GM12878 (cell line): ENCODE results near the gene NAP1L5. TPM values are rescaled to one million over a fixed set of nuclear protein-coding genes. Genes with fewer than 3 reads are reported as not detected.

Experiments used
- ATAC-seq: fragments of 200-7000 bp; cut with Tn5 transposase; 3 replicates; pipeline ENCODE4 v1.9.1; 2020; ENCODE audit warnings: mild to moderate bottlenecking, moderate library complexity
- BruUV-seq: library from RNA; stranded (reverse); fragments of 400-500 nt; replicated peaks from 2 replicates; lab custom pipeline; 2021; lab: Mats Ljungman, UMichigan
- CTCF ChIA-PET: fragments of 300-600 bp; sonication (Branson Sonifier 250); formaldehyde crosslinking; extraction: SDS; loops from one replicate; lab custom pipeline; 2021; ENCODE audit warnings: inconsistent platforms; lab: Yijun Ruan, JAX
- POLR2A ChIA-PET: fragments of 350-600 bp; formaldehyde crosslinking; extraction: SDS; loops from one replicate; lab custom pipeline; 2021; ENCODE audit warnings: inconsistent platforms; lab: Charles Lee
- RAD21 ChIA-PET: fragments of 300-600 bp; sonication (Branson Sonifier 250); formaldehyde crosslinking; loops from one replicate; lab custom pipeline; 2023; ENCODE audit warnings: antibody characterized with exemption; ENCODE audit not compliant: unreplicated experiment; lab: Charles Lee
- SMC1A ChIA-PET: fragments of 300-600 bp; sonication (Branson Sonifier 250); formaldehyde crosslinking; loops from one replicate; lab custom pipeline; 2023; ENCODE audit not compliant: unreplicated experiment, uncharacterized antibody; lab: Charles Lee
- DNase-seq: peaks from one replicate; pipeline ENCODE4 v3.0.0-alpha.2; 2011; ENCODE audit warnings: low read depth, low spot score
- FAIRE-seq: peaks from 3 replicates; lab custom pipeline; 2011; peaks lifted over from hg19 to GRCh38; lab: Jason Lieb, UNC
- H2AFZ ChIP-seq: 2 replicates; pipeline ENCODE4 v1.6.0; 2011; ENCODE audit warnings: low read depth, low read length, control low read depth; ENCODE audit not compliant: control insufficient read depth
- H3K27ac ChIP-seq: 2 replicates; pipeline ENCODE4 v1.5.1; 2011; ENCODE audit warnings: control low read depth; ENCODE audit not compliant: control insufficient read depth, insufficient read depth
- H3K27me3 ChIP-seq, 2 experiments: replicated peaks in 1 of 2; 2 replicates each; pipeline versions ENCODE4 v1.6.0 to v1.6.1; 2011; ENCODE audit warnings: low read length in 1 of 2; ENCODE audit not compliant: control insufficient read depth in 2 of 2, insufficient read depth in 2 of 2
- H3K36me3 ChIP-seq, 2 experiments: 2 replicates each; pipeline ENCODE4 v1.5.1; 2011; ENCODE audit warnings: low read length in 1 of 2; ENCODE audit not compliant: control insufficient read depth in 2 of 2, insufficient read depth in 2 of 2
- H3K4me1 ChIP-seq: 2 replicates; pipeline ENCODE4 v1.6.1; 2011; ENCODE audit warnings: mild to moderate bottlenecking, low read length, moderate library complexity, mixed read lengths; ENCODE audit not compliant: control insufficient read depth, insufficient read depth
- H3K4me2 ChIP-seq: 2 replicates; pipeline ENCODE4 v1.6.0; 2011; ENCODE audit warnings: control low read depth; ENCODE audit not compliant: control insufficient read depth, insufficient read depth
- H3K4me3 ChIP-seq: fragments of 200-600 bp; sonication (generic); 2 replicates; pipeline ENCODE4 v1.5.1; 2016
- H3K79me2 ChIP-seq: 2 replicates; pipeline ENCODE4 v1.6.0; 2011; ENCODE audit warnings: low read length; ENCODE audit not compliant: control insufficient read depth, insufficient read depth
- H3K9ac ChIP-seq: 2 replicates; pipeline ENCODE4 v1.8.0; 2011; ENCODE audit warnings: low read length, control low read depth, mixed read lengths; ENCODE audit not compliant: control insufficient read depth, insufficient read depth
- H3K9me3 ChIP-seq: replicated peaks from 3 replicates; pipeline ENCODE4 v1.5.1; 2011; ENCODE audit warnings: mild to moderate bottlenecking, low read length; ENCODE audit not compliant: control insufficient read depth, insufficient read depth
- H4K20me1 ChIP-seq: 2 replicates; pipeline ENCODE4 v1.6.0; 2011; ENCODE audit not compliant: control insufficient read depth, insufficient read depth
- CBFB ChIP-seq: IDR thresholded peaks from 2 replicates; pipeline ENCODE4 v1.6.1; 2016; ENCODE audit warnings: antibody characterized with exemption, low read depth
- NFXL1 ChIP-seq: fragments of 450-650 bp; IDR thresholded peaks from 2 replicates; pipeline ENCODE4 v1.6.1; 2017; ENCODE audit warnings: antibody characterized with exemption, mild to moderate bottlenecking, borderline replicate concordance
- POLR2A ChIP-seq: IDR thresholded peaks from 2 replicates; pipeline ENCODE4 v1.6.1; 2011; ENCODE audit warnings: low read depth, mild to moderate bottlenecking, low read length
- WRNIP1 ChIP-seq: IDR thresholded peaks from 2 replicates; pipeline ENCODE4 v1.6.1; 2011; ENCODE audit warnings: low read depth, low read length, improper control_type of control experiment, borderline replicate concordance
- ZNF274 ChIP-seq: IDR thresholded peaks from one replicate; pipeline ENCODE4 v1.8.0; 2011; ENCODE audit not compliant: insufficient read length, insufficient read depth
- WGBS: methylation state at CpG from one replicate; pipeline ENCODE4 v1.1.6; 2016; ENCODE audit warnings: low lambda C conversion rate; ENCODE audit not compliant: insufficient replicate concordance, insufficient coverage; ENCODE audit errors: missing lambda C conversion rate; 5-methylcytosine and 5-hydroxymethylcytosine counted together
- in situ Hi-C: fragments of 300-500 bp; cut with MboI; formaldehyde crosslinking; loops from 9 replicates; pipeline ENCODE4 v1.14.3; 2018; ENCODE audit warnings: mixed read lengths
- intact Hi-C: fragments of 100-400 bp; cut with micrococcal nuclease; formaldehyde crosslinking; loops from one replicate; pipeline ENCODE4 v1.14.2; 2022; ENCODE audit not compliant: unreplicated experiment
- polyA plus RNA-seq, 11 experiments: library from polyadenylated mRNA; depleted of rRNA in 4 of 11; unstranded in 6 of 11; stranded (reverse) in 5 of 11; fragments of >200 nt; fragmentation: Nextera tagmentation in 4 of 11; fragmentation: Illumina TruSeq in 1 of 11; extraction: Ambion mirVana in 4 of 11; extraction: Trizol in 1 of 11; gene quantifications; 1 replicate in 1 of 11; 2 replicates in 10 of 11; pipeline versions ENCODE4 v1.2.1 to v1.2.3, GENCODE V29; 2011 to 2016; ENCODE audit warnings: inconsistent platforms in 2 of 11, missing spikeins in 2 of 11, low read depth in 1 of 11
- total RNA-seq, 4 experiments: library from RNA; depleted of rRNA in 3 of 4; stranded (reverse); fragments of >200 nt in 3 of 4; fragmentation: Illumina TruSeq in 1 of 4; extraction: Trizol in 1 of 4; gene quantifications; 2 replicates each; pipeline versions ENCODE4 v1.2.1 to v1.2.3, GENCODE V29; 2013 to 2021
- TF ChIP-seq, protein P1 (sequence below): fragments of 450-650 bp; IDR thresholded peaks from 2 replicates; pipeline ENCODE4 v1.6.1; 2016; ENCODE audit warnings: mild to moderate bottlenecking
- TF ChIP-seq, protein P2 (sequence below): fragments of 450-650 bp; IDR thresholded peaks from 2 replicates; pipeline ENCODE4 v1.6.1; 2017; ENCODE audit warnings: mild to moderate bottlenecking, moderate library complexity
- TF ChIP-seq, protein P3 (sequence below): IDR thresholded peaks from 2 replicates; pipeline ENCODE4 v1.6.1; 2011; ENCODE audit warnings: borderline replicate concordance, low read depth, mild to moderate bottlenecking, moderate library complexity, low read length; ENCODE audit not compliant: insufficient read depth, poor library complexity, severe bottlenecking
- TF ChIP-seq, protein P4 (sequence below): fragments of 450-650 bp; IDR thresholded peaks from 2 replicates; pipeline ENCODE4 v1.6.1; 2017; ENCODE audit warnings: mild to moderate bottlenecking, moderate library complexity

NAP1L5 gene
- total and polyA plus RNA-seq, 10 of the 15 experiments (the other 5 are each of a cell fraction or from before 2014, with no cell fraction given) = 2.1 to 5.3 (median 3.7) TPM

DNA sequence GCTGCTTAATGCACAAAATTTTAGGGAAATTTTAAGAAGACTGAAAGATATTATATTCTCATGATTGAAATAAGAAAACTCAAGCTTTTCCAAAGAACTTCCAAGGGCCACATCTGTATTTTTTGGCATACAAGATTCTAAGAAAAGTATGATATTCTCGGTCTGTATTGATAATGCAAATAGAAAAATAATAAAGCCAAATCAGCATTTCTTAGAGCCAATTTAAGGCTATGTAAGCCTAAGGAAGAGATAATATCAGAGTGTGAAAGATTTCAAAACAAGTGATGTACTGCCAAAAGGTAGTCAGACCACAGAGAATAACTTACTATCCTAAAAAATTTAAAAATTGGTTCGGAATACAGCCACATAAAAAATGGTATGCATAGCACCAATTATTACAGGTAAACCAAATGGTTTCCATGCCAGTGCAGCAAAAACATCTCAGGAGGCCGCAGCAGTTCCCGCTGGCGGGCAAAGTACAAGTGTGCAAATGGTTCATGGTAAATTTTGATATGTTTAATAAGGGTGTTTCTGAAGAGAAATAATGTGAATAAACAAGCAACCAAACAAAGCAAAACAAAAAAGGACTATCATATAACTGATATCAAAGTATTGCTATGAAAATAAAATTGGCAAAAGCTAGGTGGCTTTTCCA lies 35.2 kb upstream of the NAP1L5 start:
- DNase-seq = no peak
- intact Hi-C loops (loop anchor here (2.0 kb wide), 1 partner anchor 42 kb away; no protein-coding TSS in a partner anchor), in situ Hi-C loops (no loop called here)
- whole genome bisulfite sequencing = 86% methylated on average over 5 of the region's 5 CpGs
- Histone ChIP-seq H3K4me1 (no peaks in the 10 kb centered on the region), H3K27me3 (no peaks in the 10 kb centered on the region), H3K4me2 (no peak overlapping the region), H3K36me3 (no peaks in the 10 kb centered on the region), H4K20me1 (no peaks in the 10 kb centered on the region), H3K27ac (no peak overlapping the region), H3K4me3 (no peak overlapping the region), H3K9me3 (no peaks in the 10 kb centered on the region), H3K9ac (no peak overlapping the region), H2AFZ (no peak overlapping the region), H3K79me2 (no peaks in the 10 kb centered on the region)
- TF ChIP-seq NFXL1 (no peak), CBFB (no peak), POLR2A (no peak), WRNIP1 (no peak), ZNF274 (no peak)
- TF ChIP-seq, protein P1, sequence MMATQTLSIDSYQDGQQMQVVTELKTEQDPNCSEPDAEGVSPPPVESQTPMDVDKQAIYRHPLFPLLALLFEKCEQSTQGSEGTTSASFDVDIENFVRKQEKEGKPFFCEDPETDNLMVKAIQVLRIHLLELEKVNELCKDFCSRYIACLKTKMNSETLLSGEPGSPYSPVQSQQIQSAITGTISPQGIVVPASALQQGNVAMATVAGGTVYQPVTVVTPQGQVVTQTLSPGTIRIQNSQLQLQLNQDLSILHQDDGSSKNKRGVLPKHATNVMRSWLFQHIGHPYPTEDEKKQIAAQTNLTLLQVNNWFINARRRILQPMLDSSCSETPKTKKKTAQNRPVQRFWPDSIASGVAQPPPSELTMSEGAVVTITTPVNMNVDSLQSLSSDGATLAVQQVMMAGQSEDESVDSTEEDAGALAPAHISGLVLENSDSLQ = no peak
- TF ChIP-seq, protein P2, sequence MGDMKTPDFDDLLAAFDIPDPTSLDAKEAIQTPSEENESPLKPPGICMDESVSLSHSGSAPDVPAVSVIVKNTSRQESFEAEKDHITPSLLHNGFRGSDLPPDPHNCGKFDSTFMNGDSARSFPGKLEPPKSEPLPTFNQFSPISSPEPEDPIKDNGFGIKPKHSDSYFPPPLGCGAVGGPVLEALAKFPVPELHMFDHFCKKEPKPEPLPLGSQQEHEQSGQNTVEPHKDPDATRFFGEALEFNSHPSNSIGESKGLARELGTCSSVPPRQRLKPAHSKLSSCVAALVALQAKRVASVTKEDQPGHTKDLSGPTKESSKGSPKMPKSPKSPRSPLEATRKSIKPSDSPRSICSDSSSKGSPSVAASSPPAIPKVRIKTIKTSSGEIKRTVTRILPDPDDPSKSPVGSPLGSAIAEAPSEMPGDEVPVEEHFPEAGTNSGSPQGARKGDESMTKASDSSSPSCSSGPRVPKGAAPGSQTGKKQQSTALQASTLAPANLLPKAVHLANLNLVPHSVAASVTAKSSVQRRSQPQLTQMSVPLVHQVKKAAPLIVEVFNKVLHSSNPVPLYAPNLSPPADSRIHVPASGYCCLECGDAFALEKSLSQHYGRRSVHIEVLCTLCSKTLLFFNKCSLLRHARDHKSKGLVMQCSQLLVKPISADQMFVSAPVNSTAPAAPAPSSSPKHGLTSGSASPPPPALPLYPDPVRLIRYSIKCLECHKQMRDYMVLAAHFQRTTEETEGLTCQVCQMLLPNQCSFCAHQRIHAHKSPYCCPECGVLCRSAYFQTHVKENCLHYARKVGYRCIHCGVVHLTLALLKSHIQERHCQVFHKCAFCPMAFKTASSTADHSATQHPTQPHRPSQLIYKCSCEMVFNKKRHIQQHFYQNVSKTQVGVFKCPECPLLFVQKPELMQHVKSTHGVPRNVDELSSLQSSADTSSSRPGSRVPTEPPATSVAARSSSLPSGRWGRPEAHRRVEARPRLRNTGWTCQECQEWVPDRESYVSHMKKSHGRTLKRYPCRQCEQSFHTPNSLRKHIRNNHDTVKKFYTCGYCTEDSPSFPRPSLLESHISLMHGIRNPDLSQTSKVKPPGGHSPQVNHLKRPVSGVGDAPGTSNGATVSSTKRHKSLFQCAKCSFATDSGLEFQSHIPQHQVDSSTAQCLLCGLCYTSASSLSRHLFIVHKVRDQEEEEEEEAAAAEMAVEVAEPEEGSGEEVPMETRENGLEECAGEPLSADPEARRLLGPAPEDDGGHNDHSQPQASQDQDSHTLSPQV = no peak
- TF ChIP-seq, protein P3, sequence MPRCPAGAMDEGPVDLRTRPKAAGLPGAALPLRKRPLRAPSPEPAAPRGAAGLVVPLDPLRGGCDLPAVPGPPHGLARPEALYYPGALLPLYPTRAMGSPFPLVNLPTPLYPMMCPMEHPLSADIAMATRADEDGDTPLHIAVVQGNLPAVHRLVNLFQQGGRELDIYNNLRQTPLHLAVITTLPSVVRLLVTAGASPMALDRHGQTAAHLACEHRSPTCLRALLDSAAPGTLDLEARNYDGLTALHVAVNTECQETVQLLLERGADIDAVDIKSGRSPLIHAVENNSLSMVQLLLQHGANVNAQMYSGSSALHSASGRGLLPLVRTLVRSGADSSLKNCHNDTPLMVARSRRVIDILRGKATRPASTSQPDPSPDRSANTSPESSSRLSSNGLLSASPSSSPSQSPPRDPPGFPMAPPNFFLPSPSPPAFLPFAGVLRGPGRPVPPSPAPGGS = no peak
- TF ChIP-seq, protein P4, sequence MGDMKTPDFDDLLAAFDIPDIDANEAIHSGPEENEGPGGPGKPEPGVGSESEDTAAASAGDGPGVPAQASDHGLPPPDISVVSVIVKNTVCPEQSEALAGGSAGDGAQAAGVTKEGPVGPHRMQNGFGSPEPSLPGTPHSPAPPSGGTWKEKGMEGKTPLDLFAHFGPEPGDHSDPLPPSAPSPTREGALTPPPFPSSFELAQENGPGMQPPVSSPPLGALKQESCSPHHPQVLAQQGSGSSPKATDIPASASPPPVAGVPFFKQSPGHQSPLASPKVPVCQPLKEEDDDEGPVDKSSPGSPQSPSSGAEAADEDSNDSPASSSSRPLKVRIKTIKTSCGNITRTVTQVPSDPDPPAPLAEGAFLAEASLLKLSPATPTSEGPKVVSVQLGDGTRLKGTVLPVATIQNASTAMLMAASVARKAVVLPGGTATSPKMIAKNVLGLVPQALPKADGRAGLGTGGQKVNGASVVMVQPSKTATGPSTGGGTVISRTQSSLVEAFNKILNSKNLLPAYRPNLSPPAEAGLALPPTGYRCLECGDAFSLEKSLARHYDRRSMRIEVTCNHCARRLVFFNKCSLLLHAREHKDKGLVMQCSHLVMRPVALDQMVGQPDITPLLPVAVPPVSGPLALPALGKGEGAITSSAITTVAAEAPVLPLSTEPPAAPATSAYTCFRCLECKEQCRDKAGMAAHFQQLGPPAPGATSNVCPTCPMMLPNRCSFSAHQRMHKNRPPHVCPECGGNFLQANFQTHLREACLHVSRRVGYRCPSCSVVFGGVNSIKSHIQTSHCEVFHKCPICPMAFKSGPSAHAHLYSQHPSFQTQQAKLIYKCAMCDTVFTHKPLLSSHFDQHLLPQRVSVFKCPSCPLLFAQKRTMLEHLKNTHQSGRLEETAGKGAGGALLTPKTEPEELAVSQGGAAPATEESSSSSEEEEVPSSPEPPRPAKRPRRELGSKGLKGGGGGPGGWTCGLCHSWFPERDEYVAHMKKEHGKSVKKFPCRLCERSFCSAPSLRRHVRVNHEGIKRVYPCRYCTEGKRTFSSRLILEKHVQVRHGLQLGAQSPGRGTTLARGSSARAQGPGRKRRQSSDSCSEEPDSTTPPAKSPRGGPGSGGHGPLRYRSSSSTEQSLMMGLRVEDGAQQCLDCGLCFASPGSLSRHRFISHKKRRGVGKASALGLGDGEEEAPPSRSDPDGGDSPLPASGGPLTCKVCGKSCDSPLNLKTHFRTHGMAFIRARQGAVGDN = no peak
- CTCF ChIA-PET = interaction anchor here (0.7 to 1.3 kb wide), 2 partner anchors 37 to 53 kb away, joined by 3 read pairs; no protein-coding TSS in a partner anchor
- RAD21 ChIA-PET = no interaction called here
- no TSS peak for BruUV-seq
- POLR2A ChIA-PET = interaction anchor here (0.5 kb wide), 1 partner anchor 274 kb away, joined by 3 read pairs; no protein-coding TSS in a partner anchor
- ATAC-seq = no peak
- FAIRE-seq = no peak
- SMC1A ChIA-PET = interaction anchor here (1.1 to 1.9 kb wide), 3 partner anchors 10 to 193 kb away, joined by 3 to 7 read pairs (median 4); no protein-coding TSS in a partner anchor
